Hindlimb muscle (tissue), 1 donor: ENCODE results near the gene CAMSAP2. TPM values are rescaled to one million over a fixed set of nuclear protein-coding genes. Genes with fewer than 3 reads are reported as not detected.

Experiments used
- DNase-seq: peaks from one replicate; pipeline ENCODE4 v3.0.0-alpha.2; 2013
- polyA plus RNA-seq: library from polyadenylated mRNA; unstranded; fragments of 120-200 nt; gene quantifications from one replicate; pipeline ENCODE4 v1.2.1, GENCODE V29; 2013; ENCODE audit not compliant: insufficient read length

Gene CAMSAP2
- polyA plus RNA-seq, 1 donor = 16.4 TPM

DNA sequence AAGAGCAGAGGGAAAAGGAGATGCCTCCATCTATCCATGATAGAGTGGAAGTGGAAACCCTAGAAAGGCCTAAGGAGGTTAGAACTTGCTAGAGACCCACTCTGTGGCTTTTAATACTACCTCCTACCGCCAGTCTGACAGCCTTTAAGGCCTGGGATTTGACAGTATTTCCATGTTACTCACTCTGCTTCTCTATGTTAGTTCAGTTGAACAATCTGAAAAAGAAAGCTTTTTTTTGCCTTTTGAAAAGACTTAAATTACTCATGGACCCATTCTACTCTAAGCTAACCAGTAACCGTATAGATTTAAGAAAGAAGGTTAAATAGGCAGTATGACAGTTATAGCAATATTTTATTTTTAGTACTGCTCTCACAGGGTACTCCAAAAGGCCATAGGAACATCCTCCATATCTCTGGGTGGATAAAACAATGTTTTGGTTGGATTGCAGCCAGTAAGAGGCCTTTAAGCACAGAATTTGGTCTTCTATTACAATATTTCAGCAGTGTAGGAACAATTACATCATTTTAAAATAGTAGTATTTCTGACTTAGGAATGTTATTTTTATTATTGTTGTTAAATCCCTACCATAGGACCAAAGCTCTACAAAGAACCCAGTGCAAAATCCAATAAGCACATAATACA lies 118.1 kb downstream of the CAMSAP2 start:
- DNase-seq = no peak

GRCh38 chr1:200857804-200858203 lies 119.1 kb downstream of the CAMSAP2 start:
- no peak for DNase-seq

DNA sequence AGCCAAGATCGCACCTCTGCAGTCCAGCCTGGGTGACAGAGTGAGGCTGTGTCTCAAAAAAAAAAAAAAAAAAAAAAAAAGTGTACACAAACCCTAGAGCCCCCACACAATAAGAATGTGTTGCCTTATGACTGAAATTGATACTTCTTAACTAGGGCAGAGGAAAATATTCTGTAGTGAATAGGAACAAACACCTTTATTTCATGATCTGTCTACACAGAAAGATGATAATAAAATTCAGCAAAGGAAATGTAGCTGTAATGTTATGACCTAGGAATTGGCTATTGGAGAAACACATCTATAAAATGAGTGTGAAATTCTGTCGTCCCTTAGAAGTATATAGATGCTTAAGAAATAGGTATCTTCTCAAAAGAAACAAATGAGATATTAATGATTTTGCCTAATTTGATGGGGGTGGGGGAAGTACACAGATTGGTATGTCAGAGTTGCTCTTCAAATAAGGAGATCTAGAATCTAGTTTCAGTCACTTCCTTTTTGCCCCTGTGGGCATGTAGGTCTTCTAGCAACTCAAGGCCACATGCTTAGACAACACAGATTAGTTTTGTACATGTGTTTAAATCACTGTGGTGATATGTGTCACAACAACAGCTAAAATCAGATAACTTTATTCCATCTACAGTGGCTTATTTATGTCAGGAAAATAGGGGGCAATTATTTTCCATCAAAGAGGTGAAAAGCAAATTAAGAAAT lies 123.4 kb downstream of the CAMSAP2 start:
- DNase-seq = no peak

GRCh38 chr1:200862713-200863415 lies 124.2 kb downstream of the CAMSAP2 start:
- DNase-seq = no peak

DNA sequence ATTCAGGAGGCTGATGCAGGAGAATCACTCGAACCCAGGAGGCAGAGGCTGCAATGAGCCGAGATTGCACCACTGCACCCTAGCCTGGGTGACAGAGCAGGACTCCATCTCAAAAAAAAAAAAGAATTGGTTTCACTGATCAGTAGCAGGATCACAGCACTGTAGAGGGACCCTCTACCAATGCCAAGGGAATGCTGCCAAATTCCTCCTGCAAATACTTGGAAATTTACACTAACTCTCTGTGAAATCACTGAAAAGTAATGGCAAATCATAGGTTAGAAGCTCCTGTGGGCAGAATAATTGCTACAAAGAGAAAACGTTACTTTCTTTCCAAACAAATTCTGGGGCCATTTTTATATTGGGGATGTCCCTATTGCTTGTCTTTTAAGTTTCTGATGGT lies 127.4 kb downstream of the CAMSAP2 start:
- DNase-seq = peak; percentile 31

DNA sequence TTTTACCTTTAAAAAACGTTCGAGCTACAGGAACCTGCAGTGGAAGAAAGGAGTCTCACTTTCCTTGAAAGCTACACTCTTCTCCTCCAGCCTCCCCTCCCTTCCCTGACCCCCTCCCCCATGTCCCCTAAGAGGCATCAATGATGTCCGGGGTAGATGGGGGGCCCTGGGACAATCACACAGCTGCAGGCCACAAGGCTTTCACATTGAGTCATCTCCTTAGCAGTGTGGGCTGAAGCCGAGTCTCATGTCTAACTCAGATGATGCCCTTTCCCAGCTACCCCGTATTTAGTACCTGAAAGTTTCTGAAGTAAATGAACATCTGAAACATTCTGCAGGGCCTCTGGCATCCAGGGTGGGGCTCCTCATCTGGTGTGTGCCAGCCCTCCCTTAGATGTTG lies 127.8 kb downstream of the CAMSAP2 start:
- DNase-seq = no peak

DNA sequence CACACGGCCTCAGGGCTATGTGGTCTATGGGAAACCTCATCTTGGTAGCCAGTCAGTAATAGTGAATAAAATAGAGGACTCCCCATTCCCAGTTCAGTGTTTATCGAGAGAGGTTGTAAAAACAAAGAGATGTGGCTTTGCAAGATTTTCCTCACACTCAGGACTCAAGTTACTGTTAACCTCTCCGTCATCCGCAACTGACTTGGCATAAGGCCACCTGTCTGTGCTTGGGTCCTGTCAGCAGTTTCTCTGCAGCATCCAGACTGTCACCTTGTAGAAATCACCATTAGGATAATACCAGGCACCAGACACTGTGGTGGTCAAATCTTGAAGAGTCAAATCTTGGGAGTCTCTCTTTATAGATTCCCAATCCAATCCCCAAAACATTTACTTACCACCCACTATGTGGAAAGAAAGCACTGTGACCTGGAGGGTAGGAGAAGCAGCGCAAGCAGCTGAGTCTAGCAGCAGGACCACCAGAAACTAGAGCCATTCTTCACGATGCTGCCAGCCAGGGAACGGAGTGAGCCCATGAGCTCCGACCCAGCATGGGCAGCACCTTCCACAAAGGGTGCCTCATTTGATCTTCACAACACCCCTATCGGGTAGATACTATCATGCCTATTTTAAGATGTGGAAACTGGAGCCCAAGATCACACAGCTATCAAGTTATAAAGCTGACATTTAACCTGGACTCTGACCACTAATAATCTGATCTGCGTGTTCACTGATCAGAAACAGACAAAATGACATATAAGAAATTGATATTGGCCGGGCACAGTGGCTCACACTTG lies 128.5 kb downstream of the CAMSAP2 start:
- no peak for DNase-seq

GRCh38 chr1:200869376-200869752 lies 130.7 kb downstream of the CAMSAP2 start:
- DNase-seq = no peak

DNA sequence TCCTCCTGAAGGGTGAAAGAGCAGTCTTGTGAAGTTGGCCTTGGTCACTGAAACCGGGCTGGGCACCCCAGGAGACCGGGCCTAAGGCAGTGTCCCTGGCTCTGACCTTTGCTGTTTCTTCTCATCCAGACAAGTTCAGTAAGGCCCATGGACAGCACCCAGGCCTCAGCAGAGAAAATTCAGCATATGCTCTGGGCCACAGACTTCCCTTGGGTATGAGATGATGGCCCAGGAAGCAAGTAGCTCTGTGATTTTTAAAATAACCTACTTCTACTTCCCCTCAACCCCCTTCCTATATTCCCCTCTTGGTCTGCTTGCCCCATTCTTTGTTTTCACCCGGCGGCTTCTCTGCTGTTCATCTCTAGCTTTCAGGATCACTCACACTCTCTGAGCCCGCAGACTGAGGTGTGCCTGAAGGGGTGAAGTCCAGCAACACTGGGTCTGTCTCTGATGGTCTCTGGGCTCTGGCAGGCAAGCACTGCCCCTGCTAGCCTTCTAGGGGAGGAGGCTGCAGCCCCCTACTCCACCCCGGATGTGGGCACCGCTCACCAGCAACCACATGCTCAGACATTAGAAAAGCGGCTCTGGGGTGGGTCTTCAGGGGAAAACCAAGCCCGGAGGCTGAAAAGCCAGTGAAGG lies 131.2 kb downstream of the CAMSAP2 start:
- DNase-seq = no peak

GRCh38 chr1:200872446-200873115 lies 133.9 kb downstream of the CAMSAP2 start, which contains the start of gene GPR25:
GPR25 (plus strand) TSS chr1:200872981; CDS start chr1:200873038, 57 bp downstream.
- no peak for DNase-seq

GRCh38 chr1:200873116-200873670 lies 134.5 kb downstream of the CAMSAP2 start:
- DNase-seq = peak; percentile 36

DNA sequence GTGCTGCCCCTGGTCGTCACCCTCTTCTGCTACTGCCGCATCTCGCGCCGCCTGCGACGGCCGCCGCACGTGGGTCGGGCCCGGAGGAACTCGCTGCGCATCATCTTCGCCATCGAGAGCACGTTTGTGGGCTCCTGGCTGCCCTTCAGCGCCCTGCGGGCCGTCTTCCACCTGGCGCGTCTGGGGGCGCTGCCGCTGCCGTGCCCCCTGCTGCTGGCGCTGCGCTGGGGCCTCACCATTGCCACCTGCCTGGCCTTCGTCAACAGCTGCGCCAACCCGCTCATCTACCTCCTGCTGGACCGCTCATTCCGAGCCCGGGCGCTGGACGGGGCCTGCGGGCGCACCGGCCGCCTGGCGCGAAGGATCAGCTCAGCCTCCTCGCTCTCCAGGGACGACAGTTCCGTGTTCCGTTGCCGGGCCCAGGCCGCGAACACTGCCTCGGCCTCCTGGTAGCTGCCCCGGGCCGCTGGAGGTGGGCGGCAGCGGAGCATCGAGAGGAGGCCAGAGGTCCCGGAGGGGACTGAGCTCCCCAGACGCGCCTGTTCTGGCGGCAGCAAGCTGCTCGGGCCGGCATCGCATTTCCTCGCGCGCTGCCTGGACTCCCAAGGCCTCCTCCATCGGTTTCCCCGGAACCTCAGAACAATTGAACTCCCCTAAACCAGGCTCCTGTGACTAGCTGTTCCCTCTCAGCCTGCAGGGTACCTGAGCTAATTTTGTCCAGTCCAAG lies 135.1 kb downstream of the CAMSAP2 start:
- DNase-seq = no peak

GRCh38 chr1:200874694-200875093 lies 136.0 kb downstream of the CAMSAP2 start:
- no peak for DNase-seq

DNA sequence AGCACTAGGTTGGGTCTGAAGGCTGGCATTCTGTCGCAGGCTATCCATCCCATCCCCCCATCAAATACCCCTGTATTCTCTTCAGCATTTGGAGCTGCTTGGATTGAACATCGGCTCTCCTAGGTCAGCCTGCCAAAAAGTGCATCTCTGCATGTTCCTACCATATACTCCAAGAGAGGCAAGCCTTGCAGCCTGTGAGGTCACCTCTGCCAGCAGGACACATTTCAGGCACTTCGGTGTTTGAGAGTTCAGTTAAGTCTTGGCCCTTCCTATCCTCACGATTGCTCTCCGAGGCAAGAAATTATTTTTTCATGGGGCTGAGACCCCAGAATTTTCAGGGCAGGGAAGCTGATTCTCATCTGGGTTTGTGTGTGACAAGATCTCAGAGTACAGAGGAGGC lies 136.7 kb downstream of the CAMSAP2 start:
- DNase-seq = no peak

DNA sequence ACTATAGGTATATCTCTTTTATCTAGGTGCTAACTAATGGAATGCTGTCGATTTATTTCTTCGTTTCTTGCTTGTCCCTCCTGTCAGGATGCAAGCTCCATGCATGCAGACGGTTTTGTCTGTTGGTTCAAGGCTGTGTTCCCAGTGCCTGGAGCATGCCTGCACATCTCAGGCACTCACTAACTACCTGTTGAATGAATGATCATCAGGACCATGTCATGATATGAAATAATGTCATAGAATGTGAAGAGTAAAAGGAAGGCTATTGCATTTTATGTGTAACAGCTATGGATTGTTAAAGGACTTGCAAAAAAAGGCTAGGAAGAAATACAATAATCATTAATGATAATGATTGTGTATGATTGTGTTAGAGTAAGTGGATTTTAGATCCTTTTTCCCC lies 138.3 kb downstream of the CAMSAP2 start:
- no peak for DNase-seq

- no peak for DNase-seq
Measured at GRCh38 chr1:200877839-200878551, 139.3 kb downstream of the CAMSAP2 start.

DNA sequence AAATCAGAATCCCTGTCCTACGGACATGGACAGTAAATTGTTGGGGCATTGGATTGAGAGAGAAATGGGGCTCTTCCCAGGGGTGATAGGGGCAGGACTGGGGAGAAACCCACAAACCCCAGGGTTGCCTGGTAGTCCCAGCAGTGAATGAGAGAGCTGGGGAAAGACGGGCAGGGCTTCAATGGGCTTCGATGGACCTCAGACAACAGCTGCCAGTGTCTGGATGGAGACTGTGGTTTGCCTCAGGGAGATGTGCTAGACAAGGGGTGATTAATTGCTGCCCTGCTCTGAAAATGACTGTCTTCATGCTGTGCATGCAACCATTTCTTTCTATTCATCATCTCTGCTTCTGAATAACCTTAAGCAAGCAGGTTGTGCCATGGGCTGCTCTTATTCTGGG lies 141.5 kb downstream of the CAMSAP2 start:
- DNase-seq = no peak

- DNase-seq = no peak
Measured at GRCh38 chr1:200883118-200883517, 144.4 kb downstream of the CAMSAP2 start.

GRCh38 chr1:200885623-200886402 lies 147.1 kb downstream of the CAMSAP2 start:
- no peak for DNase-seq
